Fibroblast of lung (primary cell): ENCODE results near the gene LRRC8C. TPM values are rescaled to one million over a fixed set of nuclear protein-coding genes. Genes with fewer than 3 reads are reported as not detected.

Experiments used
- DNase-seq, 2 donors: peaks; one replicate each; pipeline versions ENCODE4 v3.0.0 to v3.0.0-alpha.2; 2010; ENCODE audit warnings: low read depth in 2 of 2
- H2AFZ ChIP-seq: 2 replicates; pipeline ENCODE4 v1.5.1; 2012; ENCODE audit warnings: low read length, control low read depth, inconsistent platforms
- H3K27ac ChIP-seq: 2 replicates; pipeline ENCODE4 v1.5.1; 2011; ENCODE audit warnings: low read length, control low read depth; ENCODE audit not compliant: insufficient read depth
- H3K27me3 ChIP-seq: 2 replicates; pipeline ENCODE4 v1.5.1; 2011; ENCODE audit warnings: mild to moderate bottlenecking, low read length; ENCODE audit not compliant: control insufficient read depth, insufficient read depth
- H3K36me3 ChIP-seq: 2 replicates; pipeline ENCODE4 v1.5.1; 2011; ENCODE audit warnings: low read length; ENCODE audit not compliant: control insufficient read depth, insufficient read depth
- H3K4me1 ChIP-seq: 2 replicates; pipeline ENCODE4 v1.5.1; 2011; ENCODE audit warnings: low read length; ENCODE audit not compliant: control insufficient read depth, insufficient read depth; ENCODE audit errors: extremely low read depth
- H3K4me2 ChIP-seq: 2 replicates; pipeline ENCODE4 v1.5.1; 2011; ENCODE audit warnings: low read length, control low read depth; ENCODE audit not compliant: insufficient read depth; ENCODE audit errors: extremely low read depth
- H3K4me3 ChIP-seq, 4 experiments: fragments of 200-600 bp in 1 of 4; sonication (generic) in 1 of 4; replicated peaks in 1 of 4; 2 replicates each; pipeline ENCODE4 v1.5.1; 2011 to 2016; ENCODE audit warnings: low read length in 4 of 4, low read depth in 3 of 4, mild to moderate bottlenecking in 3 of 4, control low read depth in 2 of 4, inconsistent platforms in 1 of 4, mixed read lengths in 1 of 4; ENCODE audit not compliant: insufficient read depth in 1 of 4; ENCODE audit errors: control extremely low read depth in 1 of 4
- H3K79me2 ChIP-seq: 2 replicates; pipeline ENCODE4 v1.5.1; 2012; ENCODE audit warnings: mild to moderate bottlenecking, low read length, inconsistent platforms; ENCODE audit not compliant: control insufficient read depth, insufficient read depth
- H3K9ac ChIP-seq: 2 replicates; pipeline ENCODE4 v1.5.1; 2011; ENCODE audit warnings: mild to moderate bottlenecking, low read length, control low read depth; ENCODE audit not compliant: insufficient read depth
- H3K9me3 ChIP-seq: 2 replicates; pipeline ENCODE4 v1.5.1; 2012; ENCODE audit warnings: low read depth, low read length; ENCODE audit not compliant: control insufficient read depth, insufficient read depth
- H4K20me1 ChIP-seq: 2 replicates; pipeline ENCODE4 v1.5.1; 2011; ENCODE audit warnings: low read length; ENCODE audit not compliant: control insufficient read depth, insufficient read depth; ENCODE audit errors: extremely low read depth
- EZH2 ChIP-seq: IDR thresholded peaks from 2 replicates; pipeline ENCODE4 v1.5.1; 2012; ENCODE audit warnings: low read length, control low read depth, mild to moderate bottlenecking; ENCODE audit errors: missing control alignments
- polyA plus RNA-seq, 2 donors: library from polyadenylated mRNA; depleted of rRNA in 1 of 2; stranded (reverse) in 1 of 2; unstranded in 1 of 2; fragments of >200 nt; gene quantifications; 2 replicates each; pipeline ENCODE4 v1.2.1, GENCODE V29; 2011 to 2012; ENCODE audit warnings: missing spikeins in 1 of 2
- total RNA-seq: library from RNA; depleted of rRNA; stranded (reverse); fragments of >200 nt; gene quantifications from 2 replicates; pipeline ENCODE4 v1.2.1, GENCODE V29; 2014
- TF ChIP-seq, protein P1 (sequence below), 2 donors: IDR thresholded peaks in 1 of 2; conservative IDR thresholded peaks in 1 of 2; 1 replicate in 1 of 2; 2 replicates in 1 of 2; pipeline ENCODE4 v1.5.1; 2011 to 2012; ENCODE audit warnings: low read length in 2 of 2, control low read depth in 1 of 2, inconsistent platforms in 1 of 2, low read depth in 1 of 2, mild to moderate bottlenecking in 1 of 2

Gene LRRC8C
- total and polyA plus RNA-seq, 2 donors (not counting 1 experiment from before 2014, with no cell fraction given): 5.4 to 13.2 TPM

DNA sequence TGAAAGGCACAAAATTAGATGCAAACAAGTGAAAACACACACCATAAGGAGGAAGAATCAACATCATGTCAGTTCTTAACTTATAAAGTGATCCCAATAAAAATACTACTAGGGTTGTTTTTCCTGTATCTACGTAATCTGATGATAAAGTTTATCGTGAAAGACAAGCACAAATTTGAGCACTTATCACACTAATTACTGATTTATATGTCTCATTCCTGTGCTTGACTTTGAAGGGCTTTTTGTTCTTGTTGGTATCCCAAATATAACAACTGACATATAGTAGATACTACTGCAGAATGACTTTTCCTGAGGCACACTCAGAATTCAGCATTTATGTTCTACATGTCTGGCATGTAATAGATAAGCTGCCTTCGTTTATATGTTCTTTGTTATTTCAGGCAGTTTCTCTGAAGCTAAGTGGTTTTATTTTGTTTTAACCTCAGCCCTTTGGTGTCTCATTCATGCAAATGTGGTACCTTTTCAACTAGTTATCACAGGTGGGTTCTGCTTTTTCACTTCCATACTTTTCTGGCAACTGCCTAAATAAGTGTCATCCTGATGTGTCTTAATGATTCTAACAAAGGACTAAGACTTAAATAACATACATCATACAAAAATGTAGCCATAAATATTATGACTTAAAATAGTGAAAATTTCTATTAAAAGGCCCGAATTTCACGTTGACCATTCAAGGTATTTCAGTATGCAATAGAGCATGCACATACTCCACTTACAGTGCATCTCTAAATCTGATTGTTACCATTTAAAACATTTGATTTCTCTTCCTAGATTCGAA, 73.2 kb downstream of the LRRC8C start:
- Histone ChIP-seq H3K4me1 (no peaks in the 10 kb centered on the region), H3K79me2 (no peaks in the 10 kb centered on the region), H2AFZ (no peak overlapping the region), H3K27ac (no peak overlapping the region), H3K4me2 (no peak overlapping the region), H3K4me3 (no peak overlapping the region), H3K36me3 (no peaks in the 10 kb centered on the region), H4K20me1 (no peaks in the 10 kb centered on the region), H3K9ac (no peak overlapping the region), H3K27me3 (no peaks in the 10 kb centered on the region), H3K9me3 (no peaks in the 10 kb centered on the region)
- TF ChIP-seq, protein P1, sequence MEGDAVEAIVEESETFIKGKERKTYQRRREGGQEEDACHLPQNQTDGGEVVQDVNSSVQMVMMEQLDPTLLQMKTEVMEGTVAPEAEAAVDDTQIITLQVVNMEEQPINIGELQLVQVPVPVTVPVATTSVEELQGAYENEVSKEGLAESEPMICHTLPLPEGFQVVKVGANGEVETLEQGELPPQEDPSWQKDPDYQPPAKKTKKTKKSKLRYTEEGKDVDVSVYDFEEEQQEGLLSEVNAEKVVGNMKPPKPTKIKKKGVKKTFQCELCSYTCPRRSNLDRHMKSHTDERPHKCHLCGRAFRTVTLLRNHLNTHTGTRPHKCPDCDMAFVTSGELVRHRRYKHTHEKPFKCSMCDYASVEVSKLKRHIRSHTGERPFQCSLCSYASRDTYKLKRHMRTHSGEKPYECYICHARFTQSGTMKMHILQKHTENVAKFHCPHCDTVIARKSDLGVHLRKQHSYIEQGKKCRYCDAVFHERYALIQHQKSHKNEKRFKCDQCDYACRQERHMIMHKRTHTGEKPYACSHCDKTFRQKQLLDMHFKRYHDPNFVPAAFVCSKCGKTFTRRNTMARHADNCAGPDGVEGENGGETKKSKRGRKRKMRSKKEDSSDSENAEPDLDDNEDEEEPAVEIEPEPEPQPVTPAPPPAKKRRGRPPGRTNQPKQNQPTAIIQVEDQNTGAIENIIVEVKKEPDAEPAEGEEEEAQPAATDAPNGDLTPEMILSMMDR (conservative IDR thresholded peaks at IDR 0.05 in 1 of 2, IDR thresholded peaks at IDR 0.05 in 1 of 2; ENCODE audit: low read depth in 1 of 2, low read length in 2 of 2): no peak
- no peak for TF ChIP-seq EZH2
- DNase-seq: no peak

DNA sequence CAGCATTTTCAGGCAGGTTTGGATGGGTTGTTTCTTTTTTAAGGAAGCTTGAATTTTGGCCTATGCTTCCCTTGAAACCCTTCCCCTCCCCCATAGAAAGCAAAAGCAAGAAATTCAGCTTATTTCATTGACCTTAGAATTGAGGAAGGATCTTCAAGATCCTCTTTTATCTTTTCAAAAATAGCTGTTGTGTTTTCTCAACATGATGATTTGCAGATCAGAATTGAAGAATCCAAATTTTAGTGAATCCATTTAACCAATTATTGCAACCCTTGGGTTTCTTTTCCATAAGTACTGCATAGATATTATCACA, 73.7 kb downstream of the LRRC8C start:
- H3K4me2 ChIP-seq: no peak overlapping the region
- no peak for TF ChIP-seq EZH2
- TF ChIP-seq, protein P1 (conservative IDR thresholded peaks at IDR 0.05 in 1 of 2, IDR thresholded peaks at IDR 0.05 in 1 of 2; ENCODE audit: low read depth in 1 of 2, low read length in 2 of 2): no peak
- H3K27me3 ChIP-seq: no peaks in the 10 kb centered on the region
- H2AFZ ChIP-seq: no peak overlapping the region
- no peaks in the 10 kb centered on the region for H3K79me2 ChIP-seq
- no peak for DNase-seq
- H3K4me3 ChIP-seq: no peak overlapping the region
- no peaks in the 10 kb centered on the region for H4K20me1 ChIP-seq
- H3K27ac ChIP-seq: no peak overlapping the region
- no peaks in the 10 kb centered on the region for H3K4me1 ChIP-seq
- H3K9me3 ChIP-seq: no peaks in the 10 kb centered on the region
- no peak overlapping the region for H3K9ac ChIP-seq
- no peaks in the 10 kb centered on the region for H3K36me3 ChIP-seq

DNA sequence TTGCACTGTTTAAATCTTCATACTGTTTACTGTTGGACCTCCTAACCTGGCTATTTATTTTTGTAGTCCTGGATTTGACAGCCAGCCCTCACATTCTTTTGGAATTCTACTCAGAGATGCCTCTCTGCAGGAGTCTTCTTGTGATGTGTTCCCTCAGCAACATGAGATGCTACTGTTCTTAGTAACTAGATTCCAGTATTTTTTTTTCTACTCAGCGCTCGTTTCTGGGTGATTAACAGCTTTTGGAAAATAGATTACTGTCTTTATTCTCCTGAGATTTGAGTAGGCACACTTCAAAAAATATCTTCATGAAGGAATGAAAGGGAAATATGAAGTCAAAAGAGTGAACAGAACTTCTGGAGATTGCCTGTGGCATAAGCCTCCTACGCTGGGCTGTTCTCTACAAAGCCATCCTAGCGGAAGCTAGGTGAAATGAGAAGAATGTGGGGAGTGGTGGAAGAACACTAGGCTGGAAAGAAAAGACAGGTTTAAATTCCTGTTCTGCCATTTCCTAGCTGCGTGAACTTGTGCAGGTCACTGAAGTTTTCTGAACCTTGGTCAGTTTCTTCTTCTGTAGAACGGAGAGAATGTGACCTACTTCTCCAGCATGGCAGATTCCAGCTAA, 75.9 kb downstream of the LRRC8C start:
- H3K9ac ChIP-seq: no peak overlapping the region
- H3K27me3 ChIP-seq: no peaks in the 10 kb centered on the region
- no peak overlapping the region for H2AFZ ChIP-seq
- H4K20me1 ChIP-seq: no peaks in the 10 kb centered on the region
- no peak overlapping the region for H3K4me3 ChIP-seq
- H3K36me3 ChIP-seq: no peaks in the 10 kb centered on the region
- no peaks in the 10 kb centered on the region for H3K79me2 ChIP-seq
- no peaks in the 10 kb centered on the region for H3K4me1 ChIP-seq
- peak in 1 of 2 donors; percentile 55 for DNase-seq
- no peak overlapping the region for H3K4me2 ChIP-seq
- no peaks in the 10 kb centered on the region for H3K9me3 ChIP-seq
- TF ChIP-seq, protein P1 (conservative IDR thresholded peaks at IDR 0.05 in 1 of 2, IDR thresholded peaks at IDR 0.05 in 1 of 2; ENCODE audit: low read depth in 1 of 2, low read length in 2 of 2): no peak
- TF ChIP-seq EZH2: no peak
- H3K27ac ChIP-seq: no peak overlapping the region
